GM18873 (cell line): ENCODE results near the gene ASCC3.
"Not testable (repeated sequence)": the region's sequence is repeated elsewhere in the genome, so short reads cannot be mapped to it uniquely, and the experiment has no call there.

ENCODE experiments used
- ATAC-seq: cut with Tn5 transposase; IDR thresholded peaks from one replicate; pipeline ENCODE4 v1.9.1; 2021; ENCODE audit warnings: mild to moderate bottlenecking, moderate library complexity, moderate number of reproducible peaks; ENCODE audit not compliant: unreplicated experiment, low FRiP score

ASCC3 gene

GRCh38 chr6:100891079-100891478, 9.9 kb upstream of the ASCC3 start:
- no peak for ATAC-seq

GRCh38 chr6:100890646-100891045, 9.5 kb upstream of the ASCC3 start:
- ATAC-seq: not testable (repeated sequence)

DNA sequence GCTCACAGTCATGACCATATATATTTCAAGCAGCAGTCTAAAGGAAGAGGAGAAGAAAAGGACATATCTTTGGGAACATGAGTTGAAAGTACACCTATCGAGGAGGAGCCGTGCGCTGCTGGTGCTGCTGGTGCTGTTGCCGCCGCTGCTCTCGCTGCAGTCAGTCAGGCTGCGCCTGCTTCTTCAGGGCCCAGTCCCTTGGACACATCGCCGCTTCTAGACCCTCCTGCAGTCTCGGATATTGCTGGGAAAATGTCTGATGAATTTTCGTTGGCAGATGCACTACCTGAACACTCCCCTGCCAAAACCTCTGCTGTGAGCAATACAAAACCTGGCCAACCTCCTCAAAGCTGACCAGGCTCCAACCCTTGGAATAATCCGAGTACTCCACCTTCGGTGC, 8.2 kb upstream of the ASCC3 start:
- ATAC-seq: no peak

DNA sequence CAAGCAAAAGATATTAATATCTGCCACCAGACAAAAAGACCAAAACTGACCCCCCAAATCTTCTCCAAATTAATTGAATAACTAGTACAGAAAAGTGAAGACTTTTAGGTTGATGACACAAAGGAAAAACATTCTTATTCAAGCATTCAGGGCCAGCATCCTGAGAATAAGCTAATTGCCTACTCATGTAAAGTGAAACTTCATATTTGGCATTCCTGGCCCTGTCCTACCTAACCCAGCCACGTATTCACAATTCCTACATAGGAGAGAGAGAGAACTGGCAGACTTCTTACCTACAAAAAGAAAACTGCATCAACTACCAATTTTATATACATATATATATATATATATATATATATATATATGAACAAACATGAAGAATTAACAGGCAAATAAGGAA, 4.9 kb upstream of the ASCC3 start:
- ATAC-seq: no peak

- no peak for ATAC-seq
Observed at GRCh38 chr6:100883347-100883746, 2.2 kb upstream of the ASCC3 start.

DNA sequence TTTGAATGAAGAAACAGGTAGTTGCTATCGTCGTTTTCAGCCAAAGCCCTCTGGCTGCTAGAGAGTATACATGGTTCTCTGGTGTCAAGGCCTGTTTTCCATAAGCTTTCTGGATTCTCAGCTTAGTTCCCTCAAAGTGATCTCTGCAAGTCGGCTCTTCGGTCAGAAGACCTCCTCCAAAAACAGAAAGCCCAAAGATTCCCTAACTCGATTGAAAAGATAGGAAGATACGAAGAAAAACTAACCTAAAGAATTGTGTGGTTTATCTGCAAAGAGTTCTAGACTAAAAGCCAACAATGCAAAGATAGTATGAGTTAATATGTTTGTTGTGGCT, 545 bp upstream of the ASCC3 start:
- ATAC-seq: no peak

GRCh38 chr6:100880149-100880852, 828 bp downstream of the ASCC3 start:
- no peak for ATAC-seq

- ATAC-seq: no peak
Observed at GRCh38 chr6:100879317-100879716, 1.8 kb downstream of the ASCC3 start.

- ATAC-seq: no peak
Observed at GRCh38 chr6:100877851-100878250, 3.3 kb downstream of the ASCC3 start.

GRCh38 chr6:100876251-100876650, 4.9 kb downstream of the ASCC3 start:
- ATAC-seq: no peak

DNA sequence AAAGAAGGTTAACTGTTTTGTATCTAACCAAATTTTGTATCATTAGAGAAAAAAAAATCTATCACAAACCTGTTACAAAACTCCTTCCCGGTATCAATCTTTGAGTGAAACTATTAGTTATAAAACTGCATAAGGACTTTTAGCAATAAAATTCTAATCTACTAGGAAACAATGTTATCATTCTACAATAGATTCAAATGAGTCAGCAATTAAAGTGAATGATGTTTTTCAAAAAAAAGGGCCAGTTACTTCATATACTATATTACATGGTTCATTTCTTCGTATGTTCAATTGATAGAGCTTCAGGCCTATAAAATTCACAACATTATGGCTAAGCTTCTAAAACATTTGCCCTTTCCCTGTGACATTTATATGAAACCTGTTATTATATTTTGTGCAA, 15.6 kb downstream of the ASCC3 start:
- ATAC-seq: no peak

- no peak for ATAC-seq
Observed at GRCh38 chr6:100862063-100862462, 19.1 kb downstream of the ASCC3 start.

- no peak for ATAC-seq
Observed at GRCh38 chr6:100856146-100856545, 25.0 kb downstream of the ASCC3 start.

GRCh38 chr6:100851819-100852218, 29.3 kb downstream of the ASCC3 start:
- ATAC-seq: no peak

- no peak for ATAC-seq
Observed at GRCh38 chr6:100850174-100850573, 31.0 kb downstream of the ASCC3 start.

DNA sequence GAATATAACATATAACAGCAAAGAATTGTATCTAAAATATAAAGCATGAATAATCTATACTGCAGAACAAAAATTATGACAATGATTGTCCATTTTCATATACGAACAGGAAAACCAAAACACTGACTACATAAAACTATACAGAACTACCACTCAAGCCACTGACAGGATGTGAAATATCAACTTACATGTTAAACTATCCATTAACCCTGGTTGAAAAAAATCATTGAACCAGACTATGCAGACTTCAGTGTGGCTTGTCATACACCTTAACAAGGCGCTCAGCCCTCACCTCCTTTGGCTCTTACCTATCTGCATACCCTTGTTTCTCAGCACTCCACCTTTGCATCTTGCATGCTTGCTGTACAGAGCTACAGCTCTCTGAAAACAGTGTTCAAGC, 34.9 kb downstream of the ASCC3 start:
- peak; percentile 67 for ATAC-seq

- ATAC-seq: no peak
Observed at GRCh38 chr6:100845676-100846075, 35.5 kb downstream of the ASCC3 start.

- ATAC-seq: no peak
Observed at GRCh38 chr6:100839419-100839818, 41.7 kb downstream of the ASCC3 start.

DNA sequence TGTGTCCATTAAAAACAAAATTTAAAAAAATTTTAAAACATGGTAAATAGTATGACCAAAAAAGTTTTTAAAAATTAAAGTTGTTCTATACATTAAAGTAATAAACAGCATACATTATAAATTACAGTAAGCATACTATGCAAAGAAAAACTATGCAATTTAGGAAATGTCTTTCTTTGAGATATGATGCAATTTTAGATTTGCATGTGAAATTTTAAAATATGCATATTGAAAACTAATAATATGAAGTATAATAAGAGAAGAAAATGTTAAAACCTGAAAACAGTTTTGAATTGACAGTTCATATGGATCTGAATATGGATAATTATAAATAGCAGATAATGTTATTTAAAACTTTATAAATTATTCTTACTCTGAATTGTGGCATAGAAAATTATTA, 43.1 kb downstream of the ASCC3 start:
- no peak for ATAC-seq

GRCh38 chr6:100833972-100834574, 47.1 kb downstream of the ASCC3 start:
- ATAC-seq: no peak

DNA sequence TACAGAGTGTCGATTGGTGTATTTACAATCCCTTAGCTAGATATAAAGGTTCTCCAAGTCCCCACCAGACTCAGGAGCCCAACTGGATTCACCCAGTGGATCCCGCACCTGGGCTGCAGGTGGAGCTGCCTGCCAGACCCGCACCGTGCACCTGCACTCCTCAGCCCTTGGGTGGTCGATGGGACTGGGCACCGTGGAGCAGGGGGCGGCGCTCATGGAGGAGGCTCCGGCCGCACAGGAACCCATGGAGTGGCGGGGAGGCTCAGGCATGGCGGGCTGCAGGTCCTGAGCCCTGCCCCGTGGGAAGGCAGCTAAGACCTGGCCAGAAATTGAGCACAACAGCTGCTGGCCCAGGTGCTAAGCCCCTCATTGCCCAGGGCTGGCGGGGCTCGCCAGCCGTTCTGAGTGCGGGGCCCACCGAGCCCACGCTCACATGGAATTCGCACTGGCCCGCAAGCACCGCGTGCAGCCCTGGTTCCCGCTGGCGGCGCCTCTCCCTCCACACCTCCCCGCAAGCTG, 52.0 kb downstream of the ASCC3 start:
- not testable (repeated sequence) for ATAC-seq

DNA sequence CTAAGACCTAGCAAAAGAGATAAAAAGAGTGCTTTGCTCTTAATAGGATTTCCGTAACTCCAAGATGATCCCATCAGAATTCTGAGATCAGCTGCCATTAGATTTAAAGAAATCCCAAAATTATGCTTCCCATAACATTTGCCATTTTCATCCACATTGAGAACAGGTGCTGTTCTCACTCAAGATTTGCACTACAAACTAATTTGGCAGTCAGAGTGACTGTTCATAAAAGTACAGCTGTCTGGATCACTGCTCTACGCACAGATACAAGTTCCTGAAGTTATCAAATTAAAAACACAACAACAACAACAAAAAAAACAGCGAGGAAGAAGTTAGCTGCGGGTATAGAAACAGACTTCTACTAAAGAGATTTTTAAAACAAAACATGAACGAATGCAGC, 58.1 kb downstream of the ASCC3 start:
- ATAC-seq: no peak
